Parathyroid adenoma (tissue), 2 donors: ENCODE measurements around the gene ENOX2.
A peak's percentile ranks its signal among the peaks of the same experiment; 100 is the strongest.

Experiments used
- H2AFZ ChIP-seq: fragments of 300-600 bp; sonication (generic); one replicate; pipeline ENCODE4 v1.7.0; 2017; ENCODE audit warnings: antibody characterized with exemption, mild to moderate bottlenecking
- H3K27ac ChIP-seq: fragments of 300-600 bp; sonication (generic); one replicate; pipeline ENCODE4 v1.7.0; 2017
- H3K27me3 ChIP-seq: fragments of 300-600 bp; sonication (generic); one replicate; pipeline ENCODE4 v1.7.0; 2017; ENCODE audit warnings: low read length; ENCODE audit not compliant: control insufficient read depth, insufficient read depth
- H3K36me3 ChIP-seq: fragments of 300-600 bp; sonication (generic); one replicate; pipeline ENCODE4 v1.7.0; 2017; ENCODE audit warnings: low read length; ENCODE audit not compliant: control insufficient read depth, insufficient read depth
- H3K4me1 ChIP-seq: fragments of 300-600 bp; sonication (generic); one replicate; pipeline ENCODE4 v1.7.0; 2017; ENCODE audit warnings: control low read depth
- H3K4me2 ChIP-seq: fragments of 300-600 bp; sonication (generic); one replicate; pipeline ENCODE4 v1.7.0; 2017; ENCODE audit warnings: low read length
- H3K4me3 ChIP-seq: fragments of 300-600 bp; sonication (generic); one replicate; pipeline ENCODE4 v1.7.0; 2017; ENCODE audit warnings: low read depth, low read length
- H3K79me2 ChIP-seq: fragments of 300-600 bp; sonication (generic); one replicate; pipeline ENCODE4 v1.7.0; 2017; ENCODE audit warnings: control low read depth
- H3K9ac ChIP-seq: fragments of 300-600 bp; sonication (generic); one replicate; pipeline ENCODE4 v1.7.0; 2017; ENCODE audit warnings: mild to moderate bottlenecking
- H3K9me3 ChIP-seq: fragments of 300-600 bp; sonication (generic); one replicate; pipeline ENCODE4 v1.7.0; 2017; ENCODE audit warnings: low read length; ENCODE audit not compliant: control insufficient read depth
- TF ChIP-seq, protein P1 (sequence below): fragments of 300-600 bp; sonication (generic); IDR thresholded peaks from one replicate; pipeline ENCODE4 v1.7.0; 2017; ENCODE audit warnings: antibody characterized with exemption, mild to moderate bottlenecking
- donor health status: primary hyperparathyroidism.

Gene ENOX2

DNA sequence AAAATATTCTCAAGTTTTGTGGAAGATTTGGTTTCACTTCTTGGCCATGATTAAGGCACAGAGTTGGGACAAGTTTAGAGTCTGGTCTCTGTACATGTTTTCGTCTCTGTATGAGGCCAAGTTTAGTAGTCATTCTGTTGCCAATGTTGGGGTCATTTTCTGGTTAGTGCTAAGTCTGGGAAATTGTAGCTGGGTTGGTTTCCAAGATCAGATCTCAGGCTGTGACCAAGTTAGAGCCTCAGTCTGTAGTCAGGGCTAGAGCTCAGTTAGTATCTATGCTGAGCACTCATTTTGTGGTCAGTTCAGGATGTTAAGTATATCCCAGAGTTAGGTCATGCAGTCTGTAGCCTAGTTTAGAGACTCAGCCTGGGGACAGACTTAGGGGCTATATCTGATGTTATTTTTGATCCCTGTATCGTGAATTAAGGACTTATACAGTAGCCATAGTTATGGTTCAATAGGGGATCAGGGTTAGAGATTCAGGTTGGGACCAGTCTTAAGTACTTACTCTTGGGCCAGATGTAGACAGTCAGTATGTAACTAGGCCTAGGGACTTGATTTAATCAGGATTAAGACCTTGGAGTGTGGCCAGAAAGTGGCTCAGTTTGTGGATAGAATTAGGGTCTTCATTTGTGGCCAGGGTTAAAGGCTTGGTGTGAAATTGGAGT, 6.6 kb upstream of the ENOX2 start:
- TF ChIP-seq, protein P1, sequence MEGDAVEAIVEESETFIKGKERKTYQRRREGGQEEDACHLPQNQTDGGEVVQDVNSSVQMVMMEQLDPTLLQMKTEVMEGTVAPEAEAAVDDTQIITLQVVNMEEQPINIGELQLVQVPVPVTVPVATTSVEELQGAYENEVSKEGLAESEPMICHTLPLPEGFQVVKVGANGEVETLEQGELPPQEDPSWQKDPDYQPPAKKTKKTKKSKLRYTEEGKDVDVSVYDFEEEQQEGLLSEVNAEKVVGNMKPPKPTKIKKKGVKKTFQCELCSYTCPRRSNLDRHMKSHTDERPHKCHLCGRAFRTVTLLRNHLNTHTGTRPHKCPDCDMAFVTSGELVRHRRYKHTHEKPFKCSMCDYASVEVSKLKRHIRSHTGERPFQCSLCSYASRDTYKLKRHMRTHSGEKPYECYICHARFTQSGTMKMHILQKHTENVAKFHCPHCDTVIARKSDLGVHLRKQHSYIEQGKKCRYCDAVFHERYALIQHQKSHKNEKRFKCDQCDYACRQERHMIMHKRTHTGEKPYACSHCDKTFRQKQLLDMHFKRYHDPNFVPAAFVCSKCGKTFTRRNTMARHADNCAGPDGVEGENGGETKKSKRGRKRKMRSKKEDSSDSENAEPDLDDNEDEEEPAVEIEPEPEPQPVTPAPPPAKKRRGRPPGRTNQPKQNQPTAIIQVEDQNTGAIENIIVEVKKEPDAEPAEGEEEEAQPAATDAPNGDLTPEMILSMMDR = no peak
- Histone ChIP-seq H3K79me2 (no peaks in the 10 kb centered on the region), H3K4me3 (no peak overlapping the region), H3K4me2 (no peak overlapping the region), H3K36me3 (no peaks in the 10 kb centered on the region), H3K9ac (no peak overlapping the region), H3K27ac (no peak overlapping the region), H2AFZ (no peak overlapping the region), H3K4me1 (no peaks in the 10 kb centered on the region), H3K27me3 (no peaks in the 10 kb centered on the region), H3K9me3 (no peaks in the 10 kb centered on the region)

DNA sequence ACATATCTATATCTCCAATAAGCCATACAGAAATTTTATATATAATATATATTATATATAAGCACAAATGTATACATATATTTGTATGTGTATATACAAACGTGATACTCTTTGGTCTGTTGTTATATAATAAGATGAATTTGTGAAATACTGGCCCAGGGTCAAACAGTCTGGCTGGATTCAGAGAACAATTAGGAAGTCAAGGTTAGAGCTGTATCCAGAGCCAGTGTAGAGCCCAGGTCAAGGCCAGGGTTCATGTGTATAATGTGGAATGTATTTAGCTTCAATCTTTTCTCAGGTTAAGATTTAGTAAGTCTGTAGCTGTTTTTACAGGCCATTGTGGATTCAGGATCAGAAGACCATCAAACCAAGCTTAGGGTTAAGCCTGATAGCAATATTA, 3.8 kb upstream of the ENOX2 start:
- Histone ChIP-seq H3K27ac (no peak overlapping the region), H3K36me3 (no peaks in the 10 kb centered on the region), H3K4me1 (no peaks in the 10 kb centered on the region), H2AFZ (no peak overlapping the region), H3K4me3 (no peak overlapping the region), H3K79me2 (no peaks in the 10 kb centered on the region), H3K9ac (no peak overlapping the region), H3K4me2 (no peak overlapping the region), H3K27me3 (no peaks in the 10 kb centered on the region), H3K9me3 (no peaks in the 10 kb centered on the region)
- TF ChIP-seq, protein P1 = no peak

DNA sequence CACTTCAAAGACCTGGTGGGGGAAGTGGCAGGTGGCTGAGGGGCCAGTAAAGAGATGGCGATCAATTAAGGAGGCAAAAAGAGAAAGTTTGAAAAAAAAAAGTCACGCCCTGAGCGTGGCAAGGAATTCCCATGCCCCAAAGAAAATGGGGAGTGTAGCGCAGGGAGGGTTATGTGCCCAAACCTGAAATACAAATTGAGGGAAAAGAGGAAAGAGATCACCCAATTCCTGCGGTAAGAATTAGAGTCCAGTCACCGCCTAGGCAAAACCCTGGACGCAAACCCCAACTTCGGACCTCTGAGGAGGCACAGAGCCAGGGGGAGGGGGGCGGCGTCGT, 595 bp downstream of the ENOX2 start:
- Histone ChIP-seq H3K9ac (no peak overlapping the region), H3K27me3 (no peaks in the 10 kb centered on the region), H3K4me2 (peak overlapping the region; percentile 62), H3K27ac (peak overlapping the region; percentile 88), H2AFZ (peak overlapping the region; percentile 95), H3K36me3 (no peaks in the 10 kb centered on the region), H3K79me2 (no peaks in the 10 kb centered on the region), H3K4me3 (peak overlapping the region; percentile 76), H3K4me1 (no peaks in the 10 kb centered on the region), H3K9me3 (no peaks in the 10 kb centered on the region)
- TF ChIP-seq, protein P1 = no peak

- Histone ChIP-seq H3K9me3 (no peaks in the 10 kb centered on the region), H3K9ac (no peak overlapping the region), H3K27me3 (no peaks in the 10 kb centered on the region), H3K4me2 (no peak overlapping the region), H3K4me1 (peaks cover 4% of the 10 kb centered on the region), H2AFZ (no peak overlapping the region), H3K27ac (peak overlapping the region; percentile 39), H3K4me3 (no peak overlapping the region), H3K36me3 (no peaks in the 10 kb centered on the region), H3K79me2 (no peaks in the 10 kb centered on the region)
- TF ChIP-seq, protein P1 = no peak
These were observed 6.1 kb downstream of the ENOX2 start for GRCh38 chrX:130896802-130897501.

DNA sequence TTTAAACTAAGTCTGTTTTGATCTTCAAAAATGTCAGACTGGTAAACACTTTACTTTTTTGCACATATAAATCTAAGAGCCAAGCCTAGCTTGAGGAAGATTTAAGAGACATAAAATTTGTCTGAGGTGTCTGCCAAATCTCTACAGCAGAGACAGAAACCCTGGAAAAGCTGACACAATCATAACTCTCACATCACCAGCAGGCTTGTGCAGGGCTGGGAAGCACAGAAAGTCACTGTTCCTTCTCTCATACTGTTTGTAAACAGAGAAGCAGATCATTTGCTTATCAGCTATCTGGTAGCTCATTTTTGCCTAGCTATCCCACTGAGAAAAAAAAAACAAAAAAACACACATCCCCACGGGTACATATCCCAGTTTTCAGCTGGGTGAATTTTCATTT, 7.0 kb downstream of the ENOX2 start:
- Histone ChIP-seq H3K9me3 (no peaks in the 10 kb centered on the region), H3K79me2 (no peaks in the 10 kb centered on the region), H3K36me3 (no peaks in the 10 kb centered on the region), H3K27me3 (no peaks in the 10 kb centered on the region), H3K4me1 (peaks cover 4% of the 10 kb centered on the region), H2AFZ (no peak overlapping the region), H3K4me3 (no peak overlapping the region), H3K27ac (peak overlapping the region; percentile 39), H3K4me2 (no peak overlapping the region), H3K9ac (no peak overlapping the region)
- TF ChIP-seq, protein P1 = no peak
